ENCODE results near the gene FAM83E.

Gene FAM83E

DNA sequence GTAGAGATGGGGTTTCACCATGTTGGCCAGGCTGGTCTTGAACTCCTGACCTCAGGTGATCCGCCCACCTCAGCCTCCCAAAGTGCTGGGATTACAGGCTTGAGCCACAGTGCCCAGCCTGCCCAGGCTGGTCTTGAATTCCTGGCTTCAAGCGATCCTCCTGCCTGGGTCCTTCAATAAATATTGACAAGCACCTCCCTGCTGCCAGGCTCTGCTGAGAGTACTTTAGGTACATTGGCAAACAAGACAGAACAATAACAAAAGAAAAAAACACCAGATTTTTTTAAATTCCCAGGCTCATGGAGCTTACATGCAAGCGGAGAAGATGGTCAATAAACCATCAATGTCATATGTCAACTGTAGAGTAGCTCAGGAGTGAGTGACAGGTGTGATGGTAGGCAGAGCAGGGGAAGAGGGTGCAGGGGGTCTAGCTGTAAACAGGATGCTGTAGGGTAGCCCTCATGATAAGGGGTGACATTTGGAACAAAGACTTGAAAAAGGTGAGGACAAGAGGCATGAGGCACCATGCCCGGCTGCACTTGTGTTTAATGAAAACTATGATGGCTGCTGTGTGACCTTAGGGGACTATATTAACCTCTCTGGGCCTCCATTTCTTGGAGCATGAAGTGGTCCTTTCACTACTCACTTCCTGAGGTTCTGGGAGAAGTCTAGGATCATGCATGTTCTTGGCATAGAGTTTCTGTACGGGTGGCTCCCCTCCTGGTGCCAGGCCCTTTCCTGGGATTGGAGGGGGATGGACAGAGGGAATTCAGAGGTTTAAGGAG lies 43.3 kb downstream of the FAM83E start:
- DNase-seq: no peak

DNA sequence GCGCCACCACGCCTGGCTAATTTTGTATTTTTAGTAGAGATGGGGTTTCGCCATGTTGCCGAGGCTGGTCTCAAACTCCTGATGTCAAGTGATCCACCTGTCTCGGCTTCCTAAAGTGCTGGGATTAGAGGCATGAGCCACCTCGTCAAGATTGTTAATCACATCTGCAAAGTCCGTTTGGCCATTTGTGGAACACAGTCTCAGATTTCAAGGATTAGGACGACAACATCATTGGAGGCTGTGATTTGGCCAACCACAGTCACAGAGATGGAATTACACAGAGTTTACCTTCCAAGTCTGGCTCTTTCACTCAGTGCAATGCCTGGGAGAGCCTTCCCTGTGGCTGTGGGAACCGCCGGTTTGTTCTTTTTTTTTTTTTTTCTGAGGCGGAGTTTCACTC lies 45.1 kb downstream of the FAM83E start:
- DNase-seq: no peak

DNA sequence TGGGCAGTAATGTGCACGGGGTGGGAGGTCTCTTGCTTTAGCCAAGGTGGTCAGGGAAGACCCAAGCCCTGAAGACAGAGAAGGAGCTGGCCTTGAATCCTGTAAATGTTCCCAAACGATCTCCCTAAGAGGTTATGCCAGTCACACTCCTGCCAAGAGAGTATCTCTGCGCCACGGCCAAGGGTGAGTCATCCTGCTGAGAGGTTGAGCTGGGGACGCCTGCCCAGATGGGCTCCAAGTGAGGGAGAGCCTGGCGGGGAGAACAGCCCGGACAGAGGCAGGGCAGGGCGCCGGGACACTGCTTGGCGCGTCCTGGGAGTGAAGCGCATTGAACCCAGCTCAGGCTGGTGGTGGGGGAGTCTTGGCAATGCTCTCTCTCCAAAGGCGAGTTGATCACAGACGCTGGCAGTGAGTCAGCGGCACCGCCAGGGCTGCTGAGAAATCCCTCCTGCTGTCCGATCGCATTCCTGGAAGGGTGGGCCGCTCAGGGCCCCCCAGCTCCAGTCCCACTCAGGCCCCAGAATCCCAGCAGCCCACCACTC lies 46.5 kb downstream of the FAM83E start:
- DNase-seq: peak; percentile 13

DNA sequence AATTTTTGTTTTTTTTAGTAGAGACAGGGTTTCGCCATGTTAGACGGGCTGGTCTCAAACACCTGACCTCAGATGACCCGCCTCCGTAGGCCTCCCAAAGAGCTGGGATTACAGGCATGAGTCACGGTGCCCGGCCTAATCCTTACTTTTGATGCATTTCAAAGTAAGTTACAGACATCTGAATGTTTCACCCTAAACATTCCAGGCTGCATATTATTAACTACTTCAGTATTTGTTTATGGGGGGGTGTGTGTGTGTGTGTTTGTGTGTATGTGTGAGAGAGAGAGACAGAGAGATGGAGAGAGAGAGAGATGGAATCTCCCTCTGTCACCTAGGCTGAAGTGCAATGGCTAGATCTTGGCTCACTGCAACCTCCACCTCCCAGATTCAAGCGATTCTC lies 49.8 kb downstream of the FAM83E start:
- DNase-seq: no peak

All from stimulated activated CD4-positive, alpha-beta T cell treated with anti-CD3 and anti-CD28 coated beads, Interleukin-15, amount 100 ng/mL, for 24 hours (primary cell).